Mesendoderm (in vitro differentiated cells): Measurements from ENCODE around the gene CD86. TPM values are rescaled to one million over a fixed set of nuclear protein-coding genes. Genes with fewer than 3 reads are reported as not detected.

ENCODE experiments used
- small RNA-seq: library from polyadenylated mRNA; stranded (forward); fragments of <200 nt; extraction: miRNeasy Mini kit (QIAGEN cat#:217004); gene quantifications from one replicate; pipeline ENCODE3, GENCODE V24; 2013; ENCODE audit not compliant: insufficient read depth

CD86 gene

Small RNA genes within 50 kb of the gene (small RNA-seq; reads per million reads assigned to genes)
- gene RF00019 = not detected
